Putamen (tissue), 1 donor: ENCODE data around the gene PARD6B.
"Not testable (repeated sequence)": the region's sequence is repeated elsewhere in the genome, so short reads cannot be mapped to it uniquely, and the experiment has no call there.

Experiments used
- DNase-seq: peaks from one replicate; pipeline ENCODE4 v3.0.0-alpha.2; 2016; ENCODE audit warnings: low spot score

Gene PARD6B

DNA sequence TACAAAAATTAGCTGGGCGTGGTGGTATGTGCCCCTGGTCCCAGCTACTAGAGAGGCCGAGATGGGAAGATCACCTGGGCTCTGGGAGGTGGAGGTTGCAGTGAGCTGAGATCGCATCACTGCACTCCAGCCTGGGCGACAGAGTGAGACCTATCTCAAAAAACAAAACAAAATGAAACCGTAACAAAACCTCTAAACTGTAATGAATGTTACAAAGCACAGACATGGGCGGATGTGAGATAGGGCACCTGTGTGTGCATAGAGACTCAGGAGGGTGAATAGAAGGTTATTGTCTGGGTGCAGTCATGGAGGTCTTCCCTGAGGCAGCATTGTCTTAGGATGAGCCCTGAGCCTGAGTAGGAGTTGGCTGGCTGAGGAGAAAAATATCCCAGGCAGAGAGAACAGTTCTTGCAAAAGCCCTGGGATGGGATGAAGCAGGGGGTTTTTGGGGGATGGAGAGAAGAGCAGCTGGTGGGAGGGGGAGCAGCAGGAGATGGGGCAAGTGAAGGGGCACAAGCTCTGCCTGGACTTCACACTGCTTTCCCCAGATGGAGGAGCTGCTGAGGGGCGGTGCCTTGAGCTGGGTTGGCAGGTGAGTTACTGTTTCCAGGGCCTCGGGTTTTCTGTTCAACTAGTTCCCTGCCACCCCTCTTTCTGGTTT lies 68.6 kb downstream of the PARD6B start:
- no peak for DNase-seq

- DNase-seq, result not testable (repeated sequence)
These were observed 69.8 kb downstream of the PARD6B start for GRCh38 chr20:50800986-50801746.

DNA sequence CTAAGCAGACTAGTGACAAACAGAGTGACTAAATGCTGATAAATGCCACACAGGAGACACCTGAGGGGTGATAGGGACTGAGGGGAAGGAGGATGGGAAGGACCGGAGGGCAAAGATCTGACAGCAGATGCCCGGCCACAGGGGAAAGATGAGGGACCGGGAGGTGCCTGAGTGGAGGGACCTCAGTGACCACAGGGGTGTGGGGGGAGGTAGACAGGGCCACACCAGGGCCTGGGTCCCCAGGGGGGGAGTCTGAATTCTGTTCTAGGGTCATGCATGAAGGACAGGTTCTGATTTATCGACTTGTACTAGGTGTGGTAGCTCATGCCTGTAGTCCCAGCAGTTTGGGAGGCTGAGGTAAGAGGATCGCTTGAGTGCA lies 70.4 kb downstream of the PARD6B start:
- no peak for DNase-seq

- no peak for DNase-seq
These were observed 70.9 kb downstream of the PARD6B start for GRCh38 chr20:50802289-50802688.

- no peak for DNase-seq
These were observed 73.3 kb downstream of the PARD6B start for GRCh38 chr20:50804437-50805348.

DNA sequence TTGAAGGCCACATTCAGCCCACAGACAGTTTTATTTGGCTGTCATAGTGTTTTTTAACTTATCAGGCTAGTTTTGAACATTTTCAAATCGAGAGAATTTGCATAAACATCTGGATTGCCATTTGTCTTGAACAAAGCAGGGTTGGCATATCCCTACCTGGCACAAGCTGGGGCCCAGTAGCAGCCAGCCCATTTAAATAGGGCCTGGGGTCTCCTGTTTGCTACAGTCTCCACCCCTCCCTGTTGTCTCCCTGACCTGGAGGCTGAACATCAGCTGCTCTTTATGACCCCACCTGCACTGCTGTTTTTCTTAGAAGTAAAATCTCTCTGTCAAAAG lies 73.9 kb downstream of the PARD6B start:
- DNase-seq, result no peak

- DNase-seq, result no peak
These were observed 74.9 kb downstream of the PARD6B start for GRCh38 chr20:50806126-50806768.
